Measurements from ENCODE around the gene VIL1.

DNA sequence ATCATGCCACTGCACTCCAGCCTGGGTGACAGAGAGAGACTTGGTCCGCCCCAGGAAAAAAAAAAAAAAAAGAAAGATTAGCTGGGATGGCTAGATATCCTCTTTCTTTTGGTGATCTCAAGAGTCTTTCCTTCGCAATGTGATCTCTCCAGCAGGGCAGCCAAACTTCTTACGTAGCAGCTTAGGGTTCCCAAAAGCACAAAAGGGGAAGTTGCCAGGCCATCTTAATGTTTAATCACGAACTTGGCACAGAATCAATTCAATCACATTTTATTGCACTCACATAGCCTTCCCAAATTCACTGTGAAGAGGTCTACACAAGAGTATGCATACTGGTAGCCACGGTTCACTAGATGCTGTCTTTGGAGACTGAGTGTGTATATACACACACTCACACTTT, 53.1 kb downstream of the VIL1 start:
- TF ChIP-seq, protein P1, sequence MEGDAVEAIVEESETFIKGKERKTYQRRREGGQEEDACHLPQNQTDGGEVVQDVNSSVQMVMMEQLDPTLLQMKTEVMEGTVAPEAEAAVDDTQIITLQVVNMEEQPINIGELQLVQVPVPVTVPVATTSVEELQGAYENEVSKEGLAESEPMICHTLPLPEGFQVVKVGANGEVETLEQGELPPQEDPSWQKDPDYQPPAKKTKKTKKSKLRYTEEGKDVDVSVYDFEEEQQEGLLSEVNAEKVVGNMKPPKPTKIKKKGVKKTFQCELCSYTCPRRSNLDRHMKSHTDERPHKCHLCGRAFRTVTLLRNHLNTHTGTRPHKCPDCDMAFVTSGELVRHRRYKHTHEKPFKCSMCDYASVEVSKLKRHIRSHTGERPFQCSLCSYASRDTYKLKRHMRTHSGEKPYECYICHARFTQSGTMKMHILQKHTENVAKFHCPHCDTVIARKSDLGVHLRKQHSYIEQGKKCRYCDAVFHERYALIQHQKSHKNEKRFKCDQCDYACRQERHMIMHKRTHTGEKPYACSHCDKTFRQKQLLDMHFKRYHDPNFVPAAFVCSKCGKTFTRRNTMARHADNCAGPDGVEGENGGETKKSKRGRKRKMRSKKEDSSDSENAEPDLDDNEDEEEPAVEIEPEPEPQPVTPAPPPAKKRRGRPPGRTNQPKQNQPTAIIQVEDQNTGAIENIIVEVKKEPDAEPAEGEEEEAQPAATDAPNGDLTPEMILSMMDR (IDR thresholded peaks at IDR 0.05), result no peak
- TF ChIP-seq POLR2A (IDR thresholded peaks at IDR 0.05), result no peak

Measured in adrenal gland (tissue), 5 donors.